ENCODE measurements around the gene COPS2. TPM values are rescaled to one million over a fixed set of nuclear protein-coding genes. Genes with fewer than 3 reads are reported as not detected.

COPS2 gene
- total and polyA plus RNA-seq, 9 of the 15 experiments (the other 6 are each of a cell fraction or from before 2014, with no cell fraction given), result 66.4 to 154 (median 117) TPM

DNA sequence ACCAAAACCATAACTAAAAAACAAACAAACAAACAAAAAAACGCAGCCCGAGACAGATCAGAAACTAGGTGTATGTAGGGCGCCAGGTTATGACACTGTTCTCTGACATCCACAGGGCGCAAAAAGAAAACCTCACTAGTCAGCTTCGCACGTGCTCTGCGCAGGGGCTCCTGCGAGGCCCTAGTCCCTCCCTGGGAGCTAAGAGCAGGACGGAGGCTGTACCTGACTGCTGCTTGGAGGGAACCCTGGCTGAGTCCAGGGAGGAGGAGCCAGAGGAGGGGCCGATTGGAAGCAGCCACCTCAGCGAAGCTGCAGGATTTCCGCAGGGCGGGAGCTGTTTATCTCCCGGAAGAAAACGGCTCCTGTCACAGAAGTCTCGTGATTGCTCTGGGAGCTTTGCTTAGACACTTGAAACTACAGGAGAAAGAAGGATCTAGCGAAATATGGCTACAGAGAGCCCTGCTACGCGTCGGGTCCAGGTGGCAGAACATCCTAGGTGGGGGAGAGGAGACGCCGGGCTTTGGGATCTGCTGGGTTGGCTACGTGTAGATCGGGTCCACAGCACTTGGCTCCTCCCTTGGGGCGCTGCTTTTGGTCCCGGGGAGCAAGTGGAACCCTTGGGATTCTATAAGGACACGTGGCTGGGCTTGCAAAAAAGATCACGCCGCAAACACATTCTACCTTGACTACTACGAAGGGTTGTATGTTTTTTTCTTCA is 14.6 kb upstream of the COPS2 start, which contains the start of gene GALK2:
Gene GALK2 (plus strand): TSS at position 368 of the 718 bp plus-strand sequence. CDS start 76 bp downstream, at position 444.
- Histone ChIP-seq H4K20me1 (replicated peaks; ENCODE audit: control insufficient read depth, insufficient read depth, low read length) (no peaks in the 10 kb centered on the region), H3K79me2 (ENCODE audit: control insufficient read depth, insufficient read depth, low read length) (peaks cover 52% of the 10 kb centered on the region), H3K27me3 (ENCODE audit: control insufficient read depth in 2 of 2, insufficient read depth in 2 of 2, low read length in 2 of 2) (no peaks in the 10 kb centered on the region), H3K4me2 (ENCODE audit: insufficient read depth, low read length) (peak within 1 kb of the TSS; percentile 85), H3K9me1 (ENCODE audit: control insufficient read depth, insufficient read depth, low read length) (no peaks in the 10 kb centered on the region), H2AFZ (ENCODE audit: low read depth, low read length) (peak within 1 kb of the TSS; percentile 89), H3K4me1 (replicated peaks in 1 of 2; ENCODE audit: control insufficient read depth in 2 of 2, insufficient read depth in 2 of 2, low read length in 2 of 2) (peaks cover 0 to 9% of the 10 kb centered on the region in 2 experiments; a peak in 4 of 5 replicates), H3K9me3 (replicated peaks; ENCODE audit: control insufficient read depth, insufficient read depth, low read depth, low read length) (0 out of 2 replicates have a peak, but pooled peaks cover 1% of the 10 kb centered on the region), H3K9ac (ENCODE audit: insufficient read depth in 1 of 2, low read depth in 2 of 2, low read length in 2 of 2) (peak within 1 kb of the TSS; percentile 88 to 92), H3K27ac (ENCODE audit: extremely low read depth, low read depth, low read length) (peak within 1 kb of the TSS; percentile 91), H3K36me3 (ENCODE audit: control insufficient read depth, insufficient read depth, low read length) (peaks cover 13% of the 10 kb centered on the region; the same call in 2 of the 3 replicates), H3K4me3 (peak within 1 kb of the TSS; percentile 56)
- intact Hi-C loops (cut with micrococcal nuclease), result loop anchor here (1.0 to 10.0 kb wide), 3 partner anchors 15 to 445 kb away; partner anchors contain the start of gene COPS2
- no TSS peak for BruUV-seq (replicated peaks)
- CTCF ChIA-PET (ENCODE audit: low intra/inter-chr PET ratio), result no interaction called here
- POLR2A ChIA-PET, result interaction anchor here (0.6 to 3.5 kb wide), 14 partner anchors 9 to 290 kb away, joined by 3 to 32 read pairs (median 4); partner anchors contain the start of gene COPS2
- 0% methylated on average over 29 of the region's 30 CpGs for WGBS (ENCODE audit: insufficient coverage, low coverage, missing lambda C conversion rate)
- in situ Hi-C loops (cut with MboI), result no loop called here
- FAIRE-seq (peak; percentile 98), ATAC-seq (peak; percentile 94), DNase-seq (ENCODE audit: extremely low read depth in 1 of 4, low spot score in 3 of 4) (peak; percentile 84 to 98 (median 88))
- TF ChIP-seq ZNF311 (CRISPR knock-in tag; IDR thresholded peaks at IDR 0.05) (no peak), ARHGAP35 (IDR thresholded peaks at IDR 0.05; ENCODE audit: partially characterized antibody) (no peak), ZC3H11A (IDR thresholded peaks at IDR 0.05; ENCODE audit: low read depth, low read length) (no peak), JUNB (CRISPR knock-in tag; conservative IDR thresholded peaks at IDR 0.05) (no peak), ZBTB1 (CRISPR knock-in tag; IDR thresholded peaks at IDR 0.05; ENCODE audit: borderline replicate concordance, low read depth) (no peak), PHB2 (IDR thresholded peaks at IDR 0.05; ENCODE audit: low read depth) (no peak), HEY1 (CRISPR knock-in tag; IDR thresholded peaks at IDR 0.05; ENCODE audit: borderline replicate concordance) (no peak), SAP30 (IDR thresholded peaks at IDR 0.05; ENCODE audit: borderline replicate concordance, insufficient read depth, low read depth, low read length, poor library complexity, severe bottlenecking) (peak; percentile 71), TCF7 (IDR thresholded peaks at IDR 0.05; ENCODE audit: borderline replicate concordance) (0 out of 2 replicates have a peak, but pooled peaks have one; percentile 29), ZFPM2 (CRISPR knock-in tag; IDR thresholded peaks at IDR 0.05) (no peak), ZNF140 (CRISPR knock-in tag; IDR thresholded peaks at IDR 0.05) (no peak), ZNF384 (IDR thresholded peaks at IDR 0.05; ENCODE audit: low read depth, low read length) (peak; percentile 38; the same call in 1 of the 2 replicates), NRF1 (conservative IDR thresholded peaks at IDR 0.05 in 1 of 2, IDR thresholded peaks at IDR 0.05 in 1 of 2) (peak; percentile 90 to 92), CAMTA2 (CRISPR knock-in tag; conservative IDR thresholded peaks at IDR 0.05) (no peak)
- TF ChIP-seq, protein P1, sequence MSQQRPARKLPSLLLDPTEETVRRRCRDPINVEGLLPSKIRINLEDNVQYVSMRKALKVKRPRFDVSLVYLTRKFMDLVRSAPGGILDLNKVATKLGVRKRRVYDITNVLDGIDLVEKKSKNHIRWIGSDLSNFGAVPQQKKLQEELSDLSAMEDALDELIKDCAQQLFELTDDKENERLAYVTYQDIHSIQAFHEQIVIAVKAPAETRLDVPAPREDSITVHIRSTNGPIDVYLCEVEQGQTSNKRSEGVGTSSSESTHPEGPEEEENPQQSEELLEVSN (IDR thresholded peaks at IDR 0.05; ENCODE audit: borderline replicate concordance in 1 of 2, extremely low read depth in 1 of 2, insufficient read depth in 1 of 2, insufficient read length in 1 of 2, low read depth in 1 of 2, low read length in 1 of 2, poor library complexity in 1 of 2, severe bottlenecking in 1 of 2), result peak; percentile 99
- TF ChIP-seq, protein P2, sequence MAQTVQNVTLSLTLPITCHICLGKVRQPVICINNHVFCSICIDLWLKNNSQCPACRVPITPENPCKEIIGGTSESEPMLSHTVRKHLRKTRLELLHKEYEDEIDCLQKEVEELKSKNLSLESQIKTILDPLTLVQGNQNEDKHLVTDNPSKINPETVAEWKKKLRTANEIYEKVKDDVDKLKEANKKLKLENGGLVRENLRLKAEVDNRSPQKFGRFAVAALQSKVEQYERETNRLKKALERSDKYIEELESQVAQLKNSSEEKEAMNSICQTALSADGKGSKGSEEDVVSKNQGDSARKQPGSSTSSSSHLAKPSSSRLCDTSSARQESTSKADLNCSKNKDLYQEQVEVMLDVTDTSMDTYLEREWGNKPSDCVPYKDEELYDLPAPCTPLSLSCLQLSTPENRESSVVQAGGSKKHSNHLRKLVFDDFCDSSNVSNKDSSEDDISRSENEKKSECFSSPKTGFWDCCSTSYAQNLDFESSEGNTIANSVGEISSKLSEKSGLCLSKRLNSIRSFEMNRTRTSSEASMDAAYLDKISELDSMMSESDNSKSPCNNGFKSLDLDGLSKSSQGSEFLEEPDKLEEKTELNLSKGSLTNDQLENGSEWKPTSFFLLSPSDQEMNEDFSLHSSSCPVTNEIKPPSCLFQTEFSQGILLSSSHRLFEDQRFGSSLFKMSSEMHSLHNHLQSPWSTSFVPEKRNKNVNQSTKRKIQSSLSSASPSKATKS (CRISPR knock-in tag; IDR thresholded peaks at IDR 0.05), result no peak
- TF ChIP-seq, protein P3, sequence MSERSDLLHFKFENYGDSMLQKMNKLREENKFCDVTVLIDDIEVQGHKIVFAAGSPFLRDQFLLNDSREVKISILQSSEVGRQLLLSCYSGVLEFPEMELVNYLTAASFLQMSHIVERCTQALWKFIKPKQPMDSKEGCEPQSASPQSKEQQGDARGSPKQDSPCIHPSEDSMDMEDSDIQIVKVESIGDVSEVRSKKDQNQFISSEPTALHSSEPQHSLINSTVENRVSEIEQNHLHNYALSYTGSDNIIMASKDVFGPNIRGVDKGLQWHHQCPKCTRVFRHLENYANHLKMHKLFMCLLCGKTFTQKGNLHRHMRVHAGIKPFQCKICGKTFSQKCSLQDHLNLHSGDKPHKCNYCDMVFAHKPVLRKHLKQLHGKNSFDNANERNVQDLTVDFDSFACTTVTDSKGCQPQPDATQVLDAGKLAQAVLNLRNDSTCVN (CRISPR knock-in tag; IDR thresholded peaks at IDR 0.05), result no peak
